K562 (cell line): Measurements from ENCODE around the gene PIGQ. TPM values are rescaled to one million over a fixed set of nuclear protein-coding genes. Genes with fewer than 3 reads are reported as not detected.
A peak's percentile ranks its signal among the peaks of the same experiment; 100 is the strongest.

Experiments used
- ATAC-seq: fragments of 200-7000 bp; cut with Tn5 transposase; 3 replicates; pipeline ENCODE4 v1.9.1; 2020; ENCODE audit warnings: moderate library complexity
- BruUV-seq: library from RNA; stranded (reverse); fragments of 400-500 nt; replicated peaks from 2 replicates; lab custom pipeline; 2021; lab: Mats Ljungman, UMichigan
- CTCF ChIA-PET: fragments of 300-600 bp; formaldehyde crosslinking; extraction: SDS; loops from one replicate; lab custom pipeline; 2021; ENCODE audit warnings: low intra/inter-chr PET ratio; lab: Yijun Ruan, JAX
- POLR2A ChIA-PET: fragments of 300-600, 350-650 bp; sonication (Branson Sonifier 250); formaldehyde crosslinking; extraction: SDS; loops from one replicate; lab custom pipeline; 2021; ENCODE audit warnings: antibody characterized with exemption, inconsistent platforms; lab: Yijun Ruan, JAX
- DNase-seq, 4 experiments: peaks; one replicate each; pipeline versions ENCODE4 v3.0.0 to v3.0.0-alpha.2; 2011 to 2018; ENCODE audit warnings: low spot score in 3 of 4, mixed read lengths in 3 of 4; ENCODE audit errors: extremely low read depth in 1 of 4
- FAIRE-seq: peaks from 2 replicates; lab custom pipeline; 2011; peaks lifted over from hg19 to GRCh38; lab: Jason Lieb, UNC
- H2AFZ ChIP-seq: 2 replicates; pipeline ENCODE4 v1.6.0; 2011; ENCODE audit warnings: low read depth, low read length, control low read depth, inconsistent platforms
- H3K27ac ChIP-seq: fragments of 200-600 bp; 3 replicates; pipeline ENCODE4 v1.8.0; 2011; ENCODE audit warnings: low read depth, mild to moderate bottlenecking, control low read depth, inconsistent platforms, low read length, moderate library complexity, mixed read lengths; ENCODE audit errors: extremely low read depth
- H3K27me3 ChIP-seq, 2 experiments: fragments of 300-600 bp in 1 of 2; 2 replicates in 1 of 2; 3 replicates in 1 of 2; pipeline versions ENCODE4 v1.6.0 to v1.8.0; 2011; ENCODE audit warnings: inconsistent platforms in 2 of 2, low read length in 2 of 2, mild to moderate bottlenecking in 1 of 2, mixed read lengths in 1 of 2, moderate library complexity in 1 of 2; ENCODE audit not compliant: control insufficient read depth in 2 of 2, insufficient read depth in 2 of 2
- H3K36me3 ChIP-seq: fragments of 300-600 bp; 3 replicates; pipeline ENCODE4 v1.8.0; 2011; ENCODE audit warnings: mild to moderate bottlenecking, low read length, inconsistent platforms; ENCODE audit not compliant: control insufficient read depth, insufficient read depth
- H3K4me1 ChIP-seq, 2 experiments: fragments of 200-600 bp in 1 of 2; replicated peaks in 1 of 2; 2 replicates in 1 of 2; 3 replicates in 1 of 2; pipeline versions ENCODE4 v1.5.1 to v1.8.0; 2011; ENCODE audit warnings: inconsistent platforms in 2 of 2, low read length in 2 of 2, mild to moderate bottlenecking in 1 of 2, mixed read lengths in 1 of 2, moderate library complexity in 1 of 2; ENCODE audit not compliant: control insufficient read depth in 2 of 2, insufficient read depth in 2 of 2
- H3K4me2 ChIP-seq: 2 replicates; pipeline ENCODE4 v1.6.1; 2011; ENCODE audit warnings: low read length, control low read depth, inconsistent platforms, mixed read lengths; ENCODE audit not compliant: insufficient read depth
- H3K4me3 ChIP-seq: fragments of 200-600 bp; sonication (generic), shearing (Covaris generic); 2 replicates; pipeline ENCODE4 v1.5.1; 2016; ENCODE audit warnings: control low read depth, inconsistent platforms
- H3K79me2 ChIP-seq: fragments of 200-600 bp; 3 replicates; pipeline ENCODE4 v1.8.0; 2011; ENCODE audit warnings: low read length, inconsistent platforms; ENCODE audit not compliant: control insufficient read depth, insufficient read depth
- H3K9ac ChIP-seq, 2 experiments: 2 replicates each; pipeline versions ENCODE4 v1.6.0 to v1.6.1; 2011; ENCODE audit warnings: low read depth in 2 of 2, low read length in 2 of 2, control low read depth in 1 of 2, inconsistent platforms in 1 of 2, mild to moderate bottlenecking in 1 of 2, mixed read lengths in 1 of 2; ENCODE audit not compliant: insufficient read depth in 1 of 2
- H3K9me1 ChIP-seq: one replicate; pipeline ENCODE4 v1.6.0; 2011; ENCODE audit warnings: inconsistent platforms, mild to moderate bottlenecking, low read length, moderate library complexity; ENCODE audit not compliant: control insufficient read depth, insufficient read depth
- H3K9me3 ChIP-seq: replicated peaks from 2 replicates; pipeline ENCODE4 v1.5.1; 2011; ENCODE audit warnings: low read depth, low read length, inconsistent platforms; ENCODE audit not compliant: control insufficient read depth, insufficient read depth
- H4K20me1 ChIP-seq: replicated peaks from 2 replicates; pipeline ENCODE4 v1.6.1; 2011; ENCODE audit warnings: low read length, inconsistent platforms, mixed read lengths; ENCODE audit not compliant: control insufficient read depth, insufficient read depth
- ARHGAP35 ChIP-seq: fragments of 450-650 bp; IDR thresholded peaks from 2 replicates; pipeline ENCODE4 v1.6.1; 2018; ENCODE audit not compliant: partially characterized antibody
- HNRNPUL1 ChIP-seq: fragments of 200-400 bp; formaldehyde crosslinking; IDR thresholded peaks from 2 replicates; pipeline ENCODE4 v1.6.1; 2017; ENCODE audit warnings: low read length
- MITF ChIP-seq: IDR thresholded peaks from 2 replicates; pipeline ENCODE4 v1.6.1; 2014; ENCODE audit warnings: antibody characterized with exemption
- MYNN ChIP-seq, 2 experiments: sonication (generic); formaldehyde crosslinking in 1 of 2; IDR thresholded peaks; 2 replicates each; pipeline versions ENCODE4 v1.5.0 to v1.6.1; 2016 to 2020; ENCODE audit warnings: antibody characterized with exemption in 1 of 2, missing genetic modification reagents in 1 of 2
- RNF219 ChIP-seq: fragments of 250-450 bp; sonication (Bioruptor Pico); IDR thresholded peaks from 2 replicates; pipeline ENCODE4 v1.5.0; 2022; ENCODE audit warnings: mild to moderate bottlenecking
- SFPQ ChIP-seq: fragments of 200-400 bp; formaldehyde crosslinking; IDR thresholded peaks from 2 replicates; pipeline ENCODE4 v1.6.1; 2017; ENCODE audit warnings: mild to moderate bottlenecking, low read depth, low read length, moderate library complexity
- SMARCC2 ChIP-seq: fragments of 450-650 bp; IDR thresholded peaks from 2 replicates; pipeline ENCODE4 v1.6.1; 2017; ENCODE audit warnings: antibody characterized with exemption, moderate library complexity, mild to moderate bottlenecking, low read depth
- STAT6 ChIP-seq: sonication (generic); formaldehyde crosslinking; IDR thresholded peaks from 2 replicates; pipeline ENCODE4 v1.8.1; 2023; ENCODE audit warnings: mild to moderate bottlenecking, missing genetic modification reagents
- TAF15 ChIP-seq: fragments of 200-400 bp; formaldehyde crosslinking; IDR thresholded peaks from 2 replicates; pipeline ENCODE4 v1.6.1; 2017; ENCODE audit warnings: mild to moderate bottlenecking, low read depth, low read length, moderate library complexity
- TBP ChIP-seq: optimal IDR thresholded peaks from 2 replicates; pipeline ENCODE3; 2011; ENCODE audit warnings: low read depth, low read length, improper control_type of control experiment
- ZNF184 ChIP-seq: sonication (generic); formaldehyde crosslinking; IDR thresholded peaks from 2 replicates; pipeline ENCODE4 v1.5.0; 2020; ENCODE audit warnings: missing genetic modification reagents
- ZNF436 ChIP-seq: fragments of 250-450, 450-650 bp; sonication (Bioruptor Pico); formaldehyde crosslinking; IDR thresholded peaks from 2 replicates; pipeline ENCODE4 v1.7.0; 2020; ENCODE audit warnings: mild to moderate bottlenecking
- ZNF511 ChIP-seq: sonication (generic); formaldehyde crosslinking; IDR thresholded peaks from 2 replicates; pipeline ENCODE4 v1.8.0; 2022; ENCODE audit warnings: mild to moderate bottlenecking, missing genetic modification reagents
- ZNF707 ChIP-seq: fragments of 250-450 bp; sonication (Bioruptor Pico); conservative IDR thresholded peaks from 2 replicates; pipeline ENCODE4 v1.8.0; 2022; ENCODE audit warnings: inconsistent platforms, mild to moderate bottlenecking, moderate library complexity
- WGBS: fragments of 100-300 bp; shearing (Covaris generic); methylation state at CpG from one replicate; pipeline ENCODE4 v1.1.6; 2016; ENCODE audit warnings: low coverage, mixed read lengths; ENCODE audit not compliant: insufficient coverage; ENCODE audit errors: missing lambda C conversion rate; 5-methylcytosine and 5-hydroxymethylcytosine counted together
- in situ Hi-C: fragments of 300-500 bp; cut with MboI; formaldehyde crosslinking; loops from 4 replicates; pipeline ENCODE4 v1.15.0; 2018; ENCODE audit warnings: inconsistent platforms, mixed read lengths
- intact Hi-C: fragments of 100-400 bp; cut with micrococcal nuclease; formaldehyde crosslinking; loops from 2 replicates; pipeline ENCODE4 v1.14.2; 2022
- polyA plus RNA-seq, 8 experiments: library from polyadenylated mRNA; depleted of rRNA in 4 of 8; stranded (reverse) in 5 of 8; unstranded in 3 of 8; fragments of >200 nt; fragmentation: Nextera tagmentation in 2 of 8; fragmentation: Illumina TruSeq in 1 of 8; extraction: Ambion mirVana in 2 of 8; extraction: Trizol in 1 of 8; gene quantifications; 2 replicates each; pipeline versions ENCODE4 v1.2.1 to v1.2.3, GENCODE V29; 2011 to 2014; ENCODE audit warnings: inconsistent platforms in 1 of 8, missing spikeins in 1 of 8
- total RNA-seq, 7 experiments: library from RNA; depleted of rRNA in 6 of 7; stranded (reverse); fragments of >200 nt in 6 of 7; fragmentation: Illumina TruSeq in 2 of 7; extraction: Trizol in 2 of 7; gene quantifications; 2 replicates each; pipeline versions ENCODE4 v1.2.1 to v1.2.3, GENCODE V29; 2011 to 2021; ENCODE audit warnings: low replicate concordance in 1 of 7

PIGQ gene
- total and polyA plus RNA-seq, 9 of the 15 experiments (the other 6 are each of a cell fraction or from before 2014, with no cell fraction given) = 0.20 to 49.6 (median 11.7) TPM

- peaks cover 6 to 80% of the 10 kb centered on the region in 2 experiments for H3K4me1 ChIP-seq
- H3K9me1 ChIP-seq = peaks cover 12% of the 10 kb centered on the region
- POLR2A ChIA-PET = interaction anchor here (0.5 to 1.0 kb wide), 2 partner anchors 9 to 141 kb away, joined by 3 to 4 read pairs; partner anchors contain the start of gene RHBDL1
- no peak overlapping the region for H3K4me2 ChIP-seq
- H3K27me3 ChIP-seq = no peaks in the 10 kb centered on the region
- H3K4me3 ChIP-seq = no peak overlapping the region
- no peak for ATAC-seq
- in situ Hi-C loops (no loop called here), intact Hi-C loops (no loop called here)
- CTCF ChIA-PET = no interaction called here
- 93% methylated on average over 5 of the region's 21 CpGs for WGBS
- no peak overlapping the region for H2AFZ ChIP-seq
- peak overlapping the region in 1 of 2 experiments; percentile 16; a peak in 1 of 4 replicates for H3K9ac ChIP-seq
- H3K27ac ChIP-seq = no peak overlapping the region
- H4K20me1 ChIP-seq = peaks cover 16% of the 10 kb centered on the region
- H3K9me3 ChIP-seq = no peaks in the 10 kb centered on the region
- DNase-seq = peak in 2 of 4 experiments; percentile 40 to 51
- H3K36me3 ChIP-seq = peaks cover 69% of the 10 kb centered on the region; the same call in 1 of the 3 replicates
- no peak for FAIRE-seq
- BruUV-seq = no TSS peak
- H3K79me2 ChIP-seq = peaks cover 96% of the 10 kb centered on the region
- TF ChIP-seq HNRNPUL1 (no peak), TAF15 (no peak), STAT6 (CRISPR knock-in tag) (no peak), MITF (no peak), ZNF184 (CRISPR knock-in tag) (no peak), MYNN (IDR thresholded peaks at IDR 0.05) (no peak), MYNN (CRISPR knock-in tag; IDR thresholded peaks at IDR 0.05) (no peak), ZNF707 (CRISPR knock-in tag) (no peak), SMARCC2 (no peak), RNF219 (CRISPR knock-in tag) (no peak), ARHGAP35 (no peak), ZNF436 (CRISPR knock-in tag) (no peak), TBP (no peak), SFPQ (no peak), ZNF511 (CRISPR knock-in tag) (no peak)
Measured at GRCh38 chr16:534135-534534, 35.6 kb upstream of the PIGQ start.
